Stomach (tissue), 9 donors: ENCODE results near the gene TCHP. TPM values are rescaled to one million over a fixed set of nuclear protein-coding genes. Genes with fewer than 3 reads are reported as not detected.

Experiments
- DNase-seq, 2 donors: peaks; one replicate each; pipeline versions ENCODE4 v3.0.0 to v3.0.0-alpha.2; 2013 to 2019
- H3K27ac ChIP-seq, 5 donors: fragments of 200-600 bp in 4 of 5; sonication (generic) in 4 of 5; one replicate each; pipeline ENCODE4 v1.5.1; 2013 to 2019; ENCODE audit warnings: mild to moderate bottlenecking in 1 of 5, moderate library complexity in 1 of 5
- H3K27me3 ChIP-seq, 3 donors: fragments of 200-600 bp; sonication (generic); one replicate each; pipeline ENCODE4 v1.5.1; 2017 to 2019; ENCODE audit warnings: mixed run types in 1 of 3
- H3K36me3 ChIP-seq, 4 donors: fragments of 200-600 bp; sonication (generic); 1 replicate in 3 of 4; 2 replicates in 1 of 4; pipeline ENCODE4 v1.5.1; 2016 to 2019
- H3K4me1 ChIP-seq, 4 donors: fragments of 200-600 bp; sonication (generic); one replicate each; pipeline ENCODE4 v1.5.1; 2016 to 2019
- H3K4me3 ChIP-seq, 4 donors: fragments of 200-600 bp; sonication (generic) in 3 of 4; one replicate each; pipeline ENCODE4 v1.5.1; 2016 to 2019; ENCODE audit warnings: mild to moderate bottlenecking in 1 of 4
- H3K9me3 ChIP-seq, 4 donors: fragments of 200-600 bp; sonication (generic); one replicate each; pipeline ENCODE4 v1.5.1; 2016 to 2019
- CTCF ChIP-seq, 7 experiments: fragments of 450-650 bp in 4 of 7; fragments of 200-600 bp in 3 of 7; sonication (generic) in 3 of 7; IDR thresholded peaks; one replicate each; pipeline ENCODE4 v1.5.1; 2016 to 2019; ENCODE audit warnings: antibody characterized with exemption in 7 of 7, control low read depth in 2 of 7, mild to moderate bottlenecking in 1 of 7
- EP300 ChIP-seq: sonication (generic); formaldehyde crosslinking; IDR thresholded peaks from one replicate; pipeline ENCODE4 v1.6.1; 2017; ENCODE audit warnings: antibody characterized with exemption
- POLR2A ChIP-seq, 4 donors: fragments of 450-650 bp; IDR thresholded peaks; one replicate each; pipeline ENCODE4 v1.6.1; 2016; ENCODE audit warnings: antibody characterized with exemption in 4 of 4, control low read depth in 2 of 4, mild to moderate bottlenecking in 1 of 4, moderate library complexity in 1 of 4
- POLR2AphosphoS5 ChIP-seq, 3 donors: sonication (generic); formaldehyde crosslinking; IDR thresholded peaks; one replicate each; pipeline ENCODE4 v1.6.1; 2016; ENCODE audit warnings: antibody characterized with exemption in 3 of 3
- WGBS, 5 donors: extraction: QIAGEN DNeasy Blood & Tissue Kit in 3 of 5; methylation state at CpG; one replicate each; pipeline versions ENCODE4 v1.1.5 to v1.1.7; 2013 to 2018; 5-methylcytosine and 5-hydroxymethylcytosine counted together
- intact Hi-C: fragments of 100-400 bp; cut with DNase I; formaldehyde crosslinking; loops from one replicate; pipeline ENCODE4 v1.15.1; 2023; ENCODE audit warnings: low total_unique reads
- polyA plus RNA-seq, 3 donors: library from polyadenylated mRNA; stranded (reverse); fragments of 200-250 nt; gene quantifications; one replicate each; pipeline ENCODE4 v1.2.3, GENCODE V29; 2013
- total RNA-seq, 5 donors: library from RNA; depleted of rRNA; stranded (reverse); fragments of >200 nt; gene quantifications; one replicate each; pipeline versions ENCODE4 v1.1.0 to v1.2.3, GENCODE V29; 2014 to 2016
- donor health status: healthy with polysubstance abuse.
- donor health status: Bipolar disorder and iron deficiency.
- donor health status: healthy.

Gene TCHP
- total and polyA plus RNA-seq, 8 donors, result 7.9 to 45.5 (median 14.7) TPM

GRCh38 chr12:109950625-109951024, 50.6 kb downstream of the TCHP start:
- TF ChIP-seq POLR2AphosphoS5 (IDR thresholded peaks at IDR 0.05) (no peak), POLR2A (IDR thresholded peaks at IDR 0.05) (no peak), CTCF (IDR thresholded peaks at IDR 0.05) (no peak), EP300 (no peak)
- no peak for DNase-seq
- H3K27ac ChIP-seq, result peak overlapping the region in 4 of 5 donors; percentile 25 to 73 (median 60)
- H3K36me3 ChIP-seq, result peaks cover 40 to 99% (median 83%) of the 10 kb centered on the region in 4 donors
- H3K4me1 ChIP-seq, result peaks cover 0 to 63% (median 30%) of the 10 kb centered on the region in 4 donors
- intact Hi-C loops, result no loop called here
- no peak overlapping the region for H3K4me3 ChIP-seq
- no peaks in the 10 kb centered on the region for H3K27me3 ChIP-seq
- no peaks in the 10 kb centered on the region for H3K9me3 ChIP-seq

GRCh38 chr12:109951136-109951535, 51.1 kb downstream of the TCHP start:
- intact Hi-C loops, result no loop called here
- Histone ChIP-seq H3K36me3 (peaks cover 41 to 100% (median 88%) of the 10 kb centered on the region in 4 donors), H3K4me3 (no peak overlapping the region), H3K27me3 (no peaks in the 10 kb centered on the region), H3K27ac (peak overlapping the region in 4 of 5 donors; percentile 25 to 73 (median 60)), H3K4me1 (peaks cover 0 to 63% (median 27%) of the 10 kb centered on the region in 4 donors), H3K9me3 (no peaks in the 10 kb centered on the region)
- TF ChIP-seq POLR2AphosphoS5 (IDR thresholded peaks at IDR 0.05), result peak in 2 of 3 donors; percentile 7 to 19
- no peak for TF ChIP-seq EP300
- DNase-seq, result no peak
- WGBS, 5 donors, result 63 to 74% (median 71%) methylated on average over 5 of the region's 5 CpGs

GRCh38 chr12:109951751-109952150, 51.7 kb downstream of the TCHP start:
- 69 to 89% (median 83%) methylated on average over 7 of the region's 7 CpGs for WGBS, 5 donors
- peaks cover 42 to 100% (median 91%) of the 10 kb centered on the region in 4 donors for H3K36me3 ChIP-seq
- TF ChIP-seq POLR2AphosphoS5 (IDR thresholded peaks at IDR 0.05) (no peak), EP300 (no peak), POLR2A (IDR thresholded peaks at IDR 0.05) (no peak), CTCF (IDR thresholded peaks at IDR 0.05) (no peak)
- no peaks in the 10 kb centered on the region for H3K27me3 ChIP-seq
- peaks cover 0 to 59% (median 24%) of the 10 kb centered on the region in 4 donors for H3K4me1 ChIP-seq
- peak overlapping the region in 4 of 5 donors; percentile 25 to 73 (median 62) for H3K27ac ChIP-seq
- intact Hi-C loops, result no loop called here
- peak in 1 of 2 donors; percentile 77 for DNase-seq
- no peak overlapping the region for H3K4me3 ChIP-seq
- no peaks in the 10 kb centered on the region for H3K9me3 ChIP-seq

- 82 to 94% (median 91%) methylated on average over 11 of the region's 11 CpGs for WGBS, 5 donors
- DNase-seq, result no peak
- peak overlapping the region in 3 of 5 donors; percentile 51 to 73 (median 72) for H3K27ac ChIP-seq
- no peaks in the 10 kb centered on the region for H3K9me3 ChIP-seq
- no peak overlapping the region for H3K4me3 ChIP-seq
- peaks cover 0 to 53% (median 19%) of the 10 kb centered on the region in 4 donors for H3K4me1 ChIP-seq
- no peaks in the 10 kb centered on the region for H3K27me3 ChIP-seq
- peaks cover 41 to 100% (median 91%) of the 10 kb centered on the region in 4 donors for H3K36me3 ChIP-seq
- intact Hi-C loops, result no loop called here
- TF ChIP-seq POLR2A (IDR thresholded peaks at IDR 0.05) (no peak), CTCF (IDR thresholded peaks at IDR 0.05) (no peak), POLR2AphosphoS5 (IDR thresholded peaks at IDR 0.05) (no peak), EP300 (no peak)
Observed at GRCh38 chr12:109952160-109952858, 52.2 kb downstream of the TCHP start.

- no peak for DNase-seq
- Histone ChIP-seq H3K27ac (peak overlapping the region in 2 of 5 donors; percentile 72 to 73), H3K9me3 (no peaks in the 10 kb centered on the region), H3K4me3 (no peak overlapping the region), H3K27me3 (no peaks in the 10 kb centered on the region), H3K4me1 (peaks cover 0 to 48% (median 16%) of the 10 kb centered on the region in 4 donors), H3K36me3 (peaks cover 46 to 100% (median 92%) of the 10 kb centered on the region in 4 donors)
- TF ChIP-seq EP300 (no peak), CTCF (IDR thresholded peaks at IDR 0.05) (no peak), POLR2A (IDR thresholded peaks at IDR 0.05) (no peak), POLR2AphosphoS5 (IDR thresholded peaks at IDR 0.05) (no peak)
- WGBS, 5 donors, result 91 to 96% (median 94%) methylated on average over 8 of the region's 8 CpGs
- intact Hi-C loops, result no loop called here
Observed at GRCh38 chr12:109952873-109953272, 52.8 kb downstream of the TCHP start.
